ENCODE data around the gene SLC16A11. TPM values are rescaled to one million over a fixed set of nuclear protein-coding genes. Genes with fewer than 3 reads are reported as not detected.

Gene SLC16A11
- total and polyA plus RNA-seq, 5 donors, result 3.3 to 11.3 (median 3.9) TPM

- no peaks in the 10 kb centered on the region for H3K4me1 ChIP-seq (ENCODE audit: control insufficient read depth, insufficient read depth, low read length)
- no peak overlapping the region for H3K4me3 ChIP-seq (ENCODE audit: low read length)
- no peaks in the 10 kb centered on the region for H3K27me3 ChIP-seq (ENCODE audit: control insufficient read depth, insufficient read depth)
- ATAC-seq (no peak), DNase-seq (no peak)
- WGBS, result 88% methylated on average over 10 of the region's 10 CpGs
- intact Hi-C loops (cut with DNase I), result no loop called here
- H3K9me3 ChIP-seq (ENCODE audit: control insufficient read depth, low read length), result no peaks in the 10 kb centered on the region
- H3K27ac ChIP-seq (ENCODE audit: low read length), result no peak overlapping the region
These were observed 34.8 kb upstream of the SLC16A11 start for GRCh38 chr17:7078711-7079110.

DNA sequence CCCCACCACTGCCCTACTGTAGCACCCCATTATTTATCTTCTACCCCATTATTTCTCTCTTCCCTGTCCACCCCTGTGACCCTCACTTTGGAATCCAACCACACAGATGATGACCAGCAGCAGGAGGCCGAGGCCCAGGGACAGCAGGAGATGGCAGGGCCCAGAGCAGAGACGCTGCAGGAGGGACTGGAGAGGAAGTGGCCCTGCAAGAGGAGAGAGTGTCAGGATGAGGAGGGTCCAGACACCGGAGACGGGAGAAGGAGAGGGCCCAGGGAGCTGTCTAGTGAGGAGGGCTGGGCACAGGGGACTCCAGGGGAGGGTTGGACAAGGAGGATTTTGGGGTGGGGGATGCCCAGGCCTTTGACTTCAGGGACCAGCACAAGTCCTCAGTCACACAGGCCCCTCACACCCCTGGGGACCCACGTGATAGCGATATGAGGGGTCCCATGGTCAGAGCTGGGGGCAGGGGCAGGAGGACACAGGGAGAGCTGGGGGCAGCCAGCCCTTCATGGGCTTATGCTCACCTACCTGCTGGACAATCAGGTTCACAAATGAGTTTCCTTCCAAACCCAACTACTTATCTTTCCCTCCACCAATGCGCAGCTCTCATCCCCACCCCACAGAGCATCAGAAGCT lies 34.1 kb upstream of the SLC16A11 start:
- H3K9me3 ChIP-seq (ENCODE audit: control insufficient read depth, low read length), result no peaks in the 10 kb centered on the region
- H3K4me3 ChIP-seq (ENCODE audit: low read length), result no peak overlapping the region
- no peak for DNase-seq

DNA sequence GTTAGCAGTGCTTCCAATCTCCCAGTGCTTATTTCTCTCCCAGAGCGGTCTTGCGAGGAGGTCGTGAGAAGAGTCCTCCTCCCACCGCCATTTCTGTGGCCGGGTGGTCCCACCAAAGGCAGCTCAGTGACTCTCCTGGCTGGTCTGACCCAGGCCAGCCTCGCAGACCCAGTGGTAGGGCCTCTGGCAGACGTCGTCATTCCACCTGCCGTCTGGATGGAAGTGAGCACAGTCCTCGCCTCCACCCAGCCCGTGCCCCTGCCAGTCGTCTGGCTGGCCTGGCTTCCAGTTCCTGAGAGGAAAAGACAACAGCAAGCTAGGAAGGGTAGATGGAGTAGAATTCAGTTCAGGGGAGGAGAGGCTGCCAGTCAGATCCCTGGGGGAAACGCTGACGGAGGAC lies 31.0 kb upstream of the SLC16A11 start:
- Histone ChIP-seq H3K27ac (ENCODE audit: low read length) (no peak overlapping the region), H3K4me1 (ENCODE audit: control insufficient read depth, insufficient read depth, low read length) (no peaks in the 10 kb centered on the region), H3K27me3 (ENCODE audit: control insufficient read depth, insufficient read depth) (no peaks in the 10 kb centered on the region), H3K9me3 (ENCODE audit: control insufficient read depth, low read length) (no peaks in the 10 kb centered on the region), H3K4me3 (ENCODE audit: low read length) (no peak overlapping the region)
- DNase-seq, result no peak
- 82% methylated on average over 14 of the region's 14 CpGs for WGBS
- ATAC-seq, result no peak
- intact Hi-C loops (cut with DNase I), result no loop called here

More for the DNA sequence above, 34.1 kb upstream of the SLC16A11 start:
- Histone ChIP-seq H3K27ac (ENCODE audit: low read length) (no peak overlapping the region), H3K4me1 (ENCODE audit: control insufficient read depth, insufficient read depth, low read length) (no peaks in the 10 kb centered on the region), H3K27me3 (ENCODE audit: control insufficient read depth, insufficient read depth) (no peaks in the 10 kb centered on the region)
- intact Hi-C loops (cut with DNase I), result no loop called here
- WGBS, result 79% methylated on average over 7 of the region's 7 CpGs
- no peak for ATAC-seq

DNA sequence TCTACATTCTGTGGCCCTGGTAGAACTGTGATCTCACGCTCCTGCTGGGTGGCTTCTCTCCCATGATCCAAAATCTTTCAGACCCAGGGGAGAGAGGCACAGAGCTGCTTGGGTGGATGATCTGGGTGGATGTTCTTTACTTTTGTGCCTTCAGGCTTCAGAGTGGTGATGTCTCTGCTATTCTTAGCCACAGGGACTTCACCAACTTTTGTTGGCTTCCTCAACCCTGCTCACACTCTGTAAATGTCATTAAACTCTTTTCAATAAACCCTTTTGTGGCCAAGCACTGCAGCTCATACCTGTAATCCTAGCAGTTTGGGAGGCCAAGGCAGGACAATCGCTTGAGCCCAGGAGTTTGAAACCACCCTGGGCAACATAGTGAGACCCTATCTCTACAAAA lies 28.5 kb upstream of the SLC16A11 start:
- WGBS, result 84% methylated on average over 2 of the region's 2 CpGs
- H3K9me3 ChIP-seq (ENCODE audit: control insufficient read depth, low read length), result no peaks in the 10 kb centered on the region

DNA sequence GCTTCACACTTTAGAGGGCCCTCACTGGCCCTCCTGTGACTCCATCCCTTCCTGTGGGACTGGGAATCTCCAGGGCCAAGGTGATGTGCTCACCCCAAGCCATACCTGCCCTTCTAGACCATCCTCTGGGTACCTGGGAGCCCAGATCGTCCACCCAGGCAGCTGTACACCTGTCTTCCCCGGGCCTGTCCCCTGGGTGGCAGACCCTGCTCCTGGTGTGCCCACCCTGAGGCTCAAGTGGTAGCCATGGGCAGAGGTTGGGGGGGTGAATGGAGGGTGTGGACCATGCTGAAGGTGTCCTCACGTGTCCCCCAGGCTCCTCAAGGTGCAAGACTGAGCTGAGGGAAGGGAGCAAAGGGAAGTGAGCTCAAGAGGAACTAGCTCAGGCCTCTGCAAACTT lies 26.8 kb upstream of the SLC16A11 start:
- WGBS, result 83% methylated on average over 3 of the region's 3 CpGs
- H3K9me3 ChIP-seq (ENCODE audit: control insufficient read depth, low read length), result no peaks in the 10 kb centered on the region
- no peak overlapping the region for H3K4me3 ChIP-seq (ENCODE audit: low read length)
- ATAC-seq (no peak), DNase-seq (no peak)
- intact Hi-C loops (cut with DNase I), result no loop called here
- H3K27me3 ChIP-seq (ENCODE audit: control insufficient read depth, insufficient read depth), result no peaks in the 10 kb centered on the region
- no peak overlapping the region for H3K27ac ChIP-seq (ENCODE audit: low read length)
- H3K4me1 ChIP-seq (ENCODE audit: control insufficient read depth, insufficient read depth, low read length), result no peaks in the 10 kb centered on the region

More for the DNA sequence above, 28.5 kb upstream of the SLC16A11 start:
- no peak for ATAC-seq
- no peak for DNase-seq
- Histone ChIP-seq H3K27ac (ENCODE audit: low read length) (no peak overlapping the region), H3K4me3 (ENCODE audit: low read length) (no peak overlapping the region), H3K27me3 (ENCODE audit: control insufficient read depth, insufficient read depth) (no peaks in the 10 kb centered on the region), H3K4me1 (ENCODE audit: control insufficient read depth, insufficient read depth, low read length) (no peaks in the 10 kb centered on the region)
- intact Hi-C loops (cut with DNase I), result no loop called here

- intact Hi-C loops (cut with DNase I), result no loop called here
- Histone ChIP-seq H3K9me3 (ENCODE audit: control insufficient read depth, low read length) (no peaks in the 10 kb centered on the region), H3K4me3 (ENCODE audit: low read length) (no peak overlapping the region), H3K4me1 (ENCODE audit: control insufficient read depth, insufficient read depth, low read length) (no peaks in the 10 kb centered on the region), H3K27me3 (ENCODE audit: control insufficient read depth, insufficient read depth) (no peaks in the 10 kb centered on the region), H3K27ac (ENCODE audit: low read length) (no peak overlapping the region)
- no peak for DNase-seq
- WGBS, result 26% methylated on average over 1 of the region's 1 CpG
- ATAC-seq, result no peak
These were observed 24.4 kb upstream of the SLC16A11 start for GRCh38 chr17:7068268-7068667.

DNA sequence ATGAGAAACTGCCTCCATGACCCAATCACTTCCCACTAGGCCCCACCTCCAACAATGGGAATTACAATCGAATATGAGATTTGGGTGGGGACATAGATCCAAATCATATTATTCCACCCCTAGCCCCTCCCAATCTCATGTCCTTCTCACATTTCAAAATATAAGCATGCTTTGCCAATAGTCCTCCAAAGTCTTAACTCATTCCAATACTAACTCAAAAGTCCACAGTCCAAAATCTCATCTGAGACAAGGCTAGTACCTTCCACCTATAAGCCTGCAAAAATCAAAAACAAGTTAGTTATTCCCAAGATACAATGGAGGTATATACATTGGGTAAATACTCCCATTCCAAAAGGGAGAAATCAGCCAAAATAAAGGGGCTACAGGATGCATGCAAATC lies 23.3 kb upstream of the SLC16A11 start:
- H3K4me3 ChIP-seq (ENCODE audit: low read length), result no peak overlapping the region
- ATAC-seq, result no peak
- H3K9me3 ChIP-seq (ENCODE audit: control insufficient read depth, low read length), result no peaks in the 10 kb centered on the region
- intact Hi-C loops (cut with DNase I), result no loop called here
- no peak for DNase-seq
- no peaks in the 10 kb centered on the region for H3K4me1 ChIP-seq (ENCODE audit: control insufficient read depth, insufficient read depth, low read length)
- H3K27me3 ChIP-seq (ENCODE audit: control insufficient read depth, insufficient read depth), result no peaks in the 10 kb centered on the region
- H3K27ac ChIP-seq (ENCODE audit: low read length), result no peak overlapping the region
- 70% methylated on average over 1 of the region's 1 CpG for WGBS

- Histone ChIP-seq H3K27me3 (ENCODE audit: control insufficient read depth, insufficient read depth) (no peaks in the 10 kb centered on the region), H3K9me3 (ENCODE audit: control insufficient read depth, low read length) (no peaks in the 10 kb centered on the region), H3K4me1 (ENCODE audit: control insufficient read depth, insufficient read depth, low read length) (no peaks in the 10 kb centered on the region), H3K4me3 (ENCODE audit: low read length) (no peak overlapping the region), H3K27ac (ENCODE audit: low read length) (no peak overlapping the region)
- intact Hi-C loops (cut with DNase I), result no loop called here
- 66% methylated on average over 4 of the region's 4 CpGs for WGBS
- no peak for ATAC-seq
- no peak for DNase-seq
These were observed 20.4 kb upstream of the SLC16A11 start for GRCh38 chr17:7064261-7064660.

- no peak for DNase-seq
- intact Hi-C loops (cut with DNase I), result no loop called here
- WGBS, result 50% methylated on average over 6 of the region's 6 CpGs
- Histone ChIP-seq H3K4me1 (ENCODE audit: control insufficient read depth, insufficient read depth, low read length) (no peaks in the 10 kb centered on the region), H3K4me3 (ENCODE audit: low read length) (no peak overlapping the region), H3K27me3 (ENCODE audit: control insufficient read depth, insufficient read depth) (no peaks in the 10 kb centered on the region), H3K9me3 (ENCODE audit: control insufficient read depth, low read length) (no peaks in the 10 kb centered on the region), H3K27ac (ENCODE audit: low read length) (no peak overlapping the region)
- no peak for ATAC-seq
These were observed 19.7 kb upstream of the SLC16A11 start for GRCh38 chr17:7063518-7064094.

DNA sequence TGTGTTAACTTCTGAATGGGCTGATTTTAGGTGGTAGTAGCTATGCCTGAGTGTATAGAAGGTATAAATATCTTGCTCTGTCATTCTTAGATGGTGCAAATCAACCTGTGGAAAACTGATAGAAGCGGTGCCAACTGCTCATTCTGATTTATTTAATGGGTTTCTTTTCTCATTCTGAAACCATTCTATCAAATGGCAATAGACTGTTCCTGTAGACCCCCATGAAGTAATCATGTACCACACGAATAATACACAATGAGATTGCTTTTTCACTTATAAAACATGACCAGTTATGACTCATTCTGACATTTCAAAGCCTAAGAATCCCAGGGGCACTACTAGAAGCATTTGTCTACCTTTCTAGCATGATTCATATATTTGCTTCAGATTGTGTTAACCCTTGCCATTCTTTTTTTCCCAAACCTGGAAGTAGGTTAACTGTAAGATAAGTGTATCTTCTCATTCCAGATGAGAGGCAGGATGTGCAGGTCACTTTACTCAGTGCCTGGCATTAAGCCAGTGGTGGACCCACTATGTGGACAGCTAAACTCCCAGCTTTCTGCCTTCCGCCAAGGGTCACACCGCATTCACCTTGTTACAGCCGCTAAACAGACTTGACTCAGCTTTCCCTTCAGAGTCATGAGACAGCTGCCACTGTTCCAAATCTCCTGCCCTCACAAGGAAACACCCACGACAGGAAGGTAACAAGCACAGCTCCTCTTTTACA lies 16.4 kb upstream of the SLC16A11 start:
- WGBS, result 42% methylated on average over 6 of the region's 6 CpGs
- Histone ChIP-seq H3K4me3 (ENCODE audit: low read length) (no peak overlapping the region), H3K27ac (ENCODE audit: low read length) (no peak overlapping the region), H3K27me3 (ENCODE audit: control insufficient read depth, insufficient read depth) (no peaks in the 10 kb centered on the region), H3K9me3 (ENCODE audit: control insufficient read depth, low read length) (no peaks in the 10 kb centered on the region), H3K4me1 (ENCODE audit: control insufficient read depth, insufficient read depth, low read length) (no peaks in the 10 kb centered on the region)
- intact Hi-C loops (cut with DNase I), result no loop called here
- DNase-seq (no peak), ATAC-seq (peak in 1 of 2 donors; percentile 51)

GRCh38 chr17:7058831-7059447 lies 15.0 kb upstream of the SLC16A11 start:
- H3K4me1 ChIP-seq (ENCODE audit: control insufficient read depth, insufficient read depth, low read length), result no peaks in the 10 kb centered on the region
- DNase-seq, result no peak
- intact Hi-C loops (cut with DNase I), result no loop called here
- H3K27me3 ChIP-seq (ENCODE audit: control insufficient read depth, insufficient read depth), result no peaks in the 10 kb centered on the region
- ATAC-seq, result peak in 1 of 2 donors; percentile 72
- H3K4me3 ChIP-seq (ENCODE audit: low read length), result no peak overlapping the region
- no peaks in the 10 kb centered on the region for H3K9me3 ChIP-seq (ENCODE audit: control insufficient read depth, low read length)
- WGBS, result 57% methylated on average over 7 of the region's 7 CpGs
- no peak overlapping the region for H3K27ac ChIP-seq (ENCODE audit: low read length)

All from right cardiac atrium (tissue), 5 donors.